ENCODE data around the gene NFATC2.
A peak's percentile ranks its signal among the peaks of the same experiment; 100 is the strongest.

Gene NFATC2

GRCh38 chr20:51535674-51536073 lies 6.8 kb downstream of the NFATC2 start:
- TF ChIP-seq EZH2 (IDR thresholded peaks at IDR 0.05; ENCODE audit: borderline replicate concordance, low read length) (no peak), CTCF (IDR thresholded peaks at IDR 0.05; ENCODE audit: low read length) (no peak)
- H4K20me1 ChIP-seq (ENCODE audit: insufficient read depth, low read length): no peaks in the 10 kb centered on the region
- H3K79me2 ChIP-seq (ENCODE audit: insufficient read depth, low read length): peaks cover 64% of the 10 kb centered on the region
- no peaks in the 10 kb centered on the region for H3K9me2 ChIP-seq (ENCODE audit: low read depth, low read length)
- no peaks in the 10 kb centered on the region for H3K27me3 ChIP-seq (ENCODE audit: insufficient read depth, low read length)
- no peak overlapping the region for H3K4me3 ChIP-seq (ENCODE audit: low read depth, low read length, poor library complexity, severe bottlenecking)
- peaks cover 29% of the 10 kb centered on the region for H3K36me3 ChIP-seq (ENCODE audit: insufficient read depth, low read length)
- peaks cover 100% of the 10 kb centered on the region for H3K4me1 ChIP-seq (ENCODE audit: insufficient read depth, low read length, severe bottlenecking)
- peak overlapping the region; percentile 95 for H3K27ac ChIP-seq (ENCODE audit: low read depth, low read length, poor library complexity, severe bottlenecking)
- H3K4me2 ChIP-seq (ENCODE audit: low read length): peak overlapping the region; percentile 66
- no peaks in the 10 kb centered on the region for H3F3A ChIP-seq (ENCODE audit: insufficient read depth, low read length)
- no peaks in the 10 kb centered on the region for H3K9me3 ChIP-seq (ENCODE audit: low read length)
- no peak overlapping the region for H2AFZ ChIP-seq (ENCODE audit: low read length)
- peak overlapping the region; percentile 15; the same call in 1 of the 2 replicates for H3K9ac ChIP-seq (ENCODE audit: low read length)

GRCh38 chr20:51535075-51535386 lies 7.5 kb downstream of the NFATC2 start:
- Histone ChIP-seq H3K9me3 (ENCODE audit: low read length) (no peaks in the 10 kb centered on the region), H3K9me2 (ENCODE audit: low read depth, low read length) (no peaks in the 10 kb centered on the region), H2AFZ (ENCODE audit: low read length) (no peak overlapping the region), H3K36me3 (ENCODE audit: insufficient read depth, low read length) (peaks cover 27% of the 10 kb centered on the region), H3K4me2 (ENCODE audit: low read length) (peak overlapping the region; percentile 66; the same call in 1 of the 2 replicates), H3K4me3 (ENCODE audit: low read depth, low read length, poor library complexity, severe bottlenecking) (no peak overlapping the region), H3K9ac (ENCODE audit: low read length) (no peak overlapping the region; the same call in 1 of the 2 replicates), H4K20me1 (ENCODE audit: insufficient read depth, low read length) (no peaks in the 10 kb centered on the region), H3K27ac (ENCODE audit: low read depth, low read length, poor library complexity, severe bottlenecking) (peak overlapping the region; percentile 95), H3K4me1 (ENCODE audit: insufficient read depth, low read length, severe bottlenecking) (peaks cover 100% of the 10 kb centered on the region), H3F3A (ENCODE audit: insufficient read depth, low read length) (no peaks in the 10 kb centered on the region), H3K27me3 (ENCODE audit: insufficient read depth, low read length) (no peaks in the 10 kb centered on the region), H3K79me2 (ENCODE audit: insufficient read depth, low read length) (peaks cover 60% of the 10 kb centered on the region)
- TF ChIP-seq EZH2 (IDR thresholded peaks at IDR 0.05; ENCODE audit: borderline replicate concordance, low read length) (no peak), CTCF (IDR thresholded peaks at IDR 0.05; ENCODE audit: low read length) (no peak)

- peak overlapping the region; percentile 38; the same call in 1 of the 2 replicates for H3K4me2 ChIP-seq (ENCODE audit: low read length)
- TF ChIP-seq CTCF (IDR thresholded peaks at IDR 0.05; ENCODE audit: low read length): no peak
- TF ChIP-seq EZH2 (IDR thresholded peaks at IDR 0.05; ENCODE audit: borderline replicate concordance, low read length): no peak
- H3K4me1 ChIP-seq (ENCODE audit: insufficient read depth, low read length, severe bottlenecking): peaks cover 100% of the 10 kb centered on the region
- H3K4me3 ChIP-seq (ENCODE audit: low read depth, low read length, poor library complexity, severe bottlenecking): peak overlapping the region; percentile 4
- no peaks in the 10 kb centered on the region for H3K9me2 ChIP-seq (ENCODE audit: low read depth, low read length)
- no peaks in the 10 kb centered on the region for H4K20me1 ChIP-seq (ENCODE audit: insufficient read depth, low read length)
- H3K9me3 ChIP-seq (ENCODE audit: low read length): no peaks in the 10 kb centered on the region
- no peak overlapping the region for H2AFZ ChIP-seq (ENCODE audit: low read length)
- H3K27me3 ChIP-seq (ENCODE audit: insufficient read depth, low read length): no peaks in the 10 kb centered on the region
- peaks cover 18% of the 10 kb centered on the region for H3K36me3 ChIP-seq (ENCODE audit: insufficient read depth, low read length)
- H3K9ac ChIP-seq (ENCODE audit: low read length): no peak overlapping the region
- peaks cover 58% of the 10 kb centered on the region for H3K79me2 ChIP-seq (ENCODE audit: insufficient read depth, low read length)
- H3F3A ChIP-seq (ENCODE audit: insufficient read depth, low read length): no peaks in the 10 kb centered on the region
- peak overlapping the region; percentile 93 for H3K27ac ChIP-seq (ENCODE audit: low read depth, low read length, poor library complexity, severe bottlenecking)
Observed at GRCh38 chr20:51533291-51534172, 9.0 kb downstream of the NFATC2 start.
